ENCODE results near the gene MKLN1. TPM values are rescaled to one million over a fixed set of nuclear protein-coding genes. Genes with fewer than 3 reads are reported as not detected.

The MKLN1 gene
- total and polyA plus RNA-seq, 7 donors: 6.6 to 68.1 (median 48.2) TPM

DNA sequence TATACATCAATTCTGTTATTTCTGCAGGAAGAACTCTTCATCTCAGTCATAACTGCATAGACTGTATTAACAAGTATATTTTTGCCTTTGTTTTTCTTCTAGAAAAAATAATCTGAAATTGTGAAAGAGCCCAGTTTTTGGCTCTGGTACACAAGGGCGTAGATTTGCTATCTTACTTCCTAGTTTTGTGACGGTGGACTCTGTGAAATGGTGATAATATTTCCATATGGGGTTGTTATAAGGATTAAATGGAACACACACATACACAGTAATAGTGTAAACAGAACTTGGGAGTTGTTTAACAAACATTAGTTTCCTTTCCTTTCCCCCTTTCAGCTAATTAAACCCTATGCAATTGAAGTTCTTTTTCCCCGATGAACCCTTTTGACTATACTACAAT is 108.7 kb downstream of the MKLN1 start:
- no peak for DNase-seq
- no peak overlapping the region for H3K4me3 ChIP-seq
- WGBS, 2 donors: 60 to 73% methylated on average over 3 of the region's 3 CpGs
- H3K27me3 ChIP-seq: no peaks in the 10 kb centered on the region
- H3K36me3 ChIP-seq: peaks cover 0 to 36% (median 3%) of the 10 kb centered on the region in 4 donors
- intact Hi-C loops (cut with DNase I): no loop called here
- TF ChIP-seq POLR2AphosphoS5 (IDR thresholded peaks at IDR 0.05) (no peak), POLR2A (IDR thresholded peaks at IDR 0.05) (no peak), CTCF (IDR thresholded peaks at IDR 0.05) (no peak), EP300 (IDR thresholded peaks at IDR 0.05) (no peak)
- peaks cover 0 to 5% (median 0%) of the 10 kb centered on the region in 4 donors for H3K4me1 ChIP-seq
- no peak overlapping the region for H3K27ac ChIP-seq
- no peaks in the 10 kb centered on the region for H3K9me3 ChIP-seq

DNA sequence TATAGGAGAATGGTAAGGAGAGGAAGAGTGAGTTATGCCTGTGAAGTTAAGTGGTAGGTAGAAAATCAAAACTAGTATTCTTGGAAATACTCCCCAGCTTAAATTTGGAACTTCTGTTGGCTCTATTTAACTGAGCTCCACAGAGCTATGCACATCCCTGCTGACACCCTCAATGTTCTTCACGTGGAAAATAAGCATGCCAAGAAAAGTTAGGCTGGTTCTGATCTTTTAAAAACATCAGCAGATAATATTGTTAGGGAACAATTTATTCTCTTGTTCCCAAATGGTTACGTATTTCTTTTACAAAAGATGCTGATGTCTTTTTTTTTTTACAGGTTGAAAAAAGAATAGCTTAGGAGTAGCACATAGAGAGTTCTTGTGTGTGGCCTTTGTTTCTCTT is 111.3 kb downstream of the MKLN1 start:
- H3K9me3 ChIP-seq: no peaks in the 10 kb centered on the region
- H3K4me1 ChIP-seq: no peaks in the 10 kb centered on the region
- 95 to 97% methylated on average over 2 of the region's 2 CpGs for WGBS, 2 donors
- intact Hi-C loops (cut with DNase I): no loop called here
- DNase-seq: no peak
- H3K27ac ChIP-seq: no peak overlapping the region
- H3K27me3 ChIP-seq: no peaks in the 10 kb centered on the region
- TF ChIP-seq POLR2A (IDR thresholded peaks at IDR 0.05): no peak
- TF ChIP-seq POLR2AphosphoS5 (IDR thresholded peaks at IDR 0.05): no peak
- no peak for TF ChIP-seq EP300 (IDR thresholded peaks at IDR 0.05)
- no peak for TF ChIP-seq CTCF (IDR thresholded peaks at IDR 0.05)
- H3K36me3 ChIP-seq: peaks cover 0 to 47% (median 3%) of the 10 kb centered on the region in 4 donors
- H3K4me3 ChIP-seq: no peak overlapping the region

GRCh38 chr7:131443496-131443895 is 115.8 kb downstream of the MKLN1 start:
- H3K4me3 ChIP-seq: no peak overlapping the region
- H3K4me1 ChIP-seq: no peaks in the 10 kb centered on the region
- no peaks in the 10 kb centered on the region for H3K27me3 ChIP-seq
- intact Hi-C loops (cut with DNase I): no loop called here
- peaks cover 0 to 57% (median 3%) of the 10 kb centered on the region in 4 donors for H3K36me3 ChIP-seq
- WGBS, 2 donors: 98 to 99% methylated on average over 5 of the region's 5 CpGs
- H3K9me3 ChIP-seq: no peaks in the 10 kb centered on the region
- TF ChIP-seq POLR2A (IDR thresholded peaks at IDR 0.05) (no peak), POLR2AphosphoS5 (IDR thresholded peaks at IDR 0.05) (no peak), CTCF (IDR thresholded peaks at IDR 0.05) (no peak), EP300 (IDR thresholded peaks at IDR 0.05) (no peak)
- no peak overlapping the region for H3K27ac ChIP-seq
- DNase-seq: no peak

- no peaks in the 10 kb centered on the region for H3K27me3 ChIP-seq
- no peak for TF ChIP-seq EP300 (IDR thresholded peaks at IDR 0.05)
- no peak for TF ChIP-seq CTCF (IDR thresholded peaks at IDR 0.05)
- no peak for TF ChIP-seq POLR2AphosphoS5 (IDR thresholded peaks at IDR 0.05)
- no peak for TF ChIP-seq POLR2A (IDR thresholded peaks at IDR 0.05)
- DNase-seq: no peak
- intact Hi-C loops (cut with DNase I): no loop called here
- WGBS, 2 donors: 90 to 95% methylated on average over 1 of the region's 1 CpG
- H3K27ac ChIP-seq: no peak overlapping the region
- no peak overlapping the region for H3K4me3 ChIP-seq
- H3K4me1 ChIP-seq: no peaks in the 10 kb centered on the region
- H3K9me3 ChIP-seq: no peaks in the 10 kb centered on the region
- H3K36me3 ChIP-seq: peaks cover 0 to 52% (median 3%) of the 10 kb centered on the region in 4 donors
Observed at GRCh38 chr7:131444683-131445082, 117.0 kb downstream of the MKLN1 start.

GRCh38 chr7:131449373-131449902 is 121.8 kb downstream of the MKLN1 start:
- Histone ChIP-seq H3K9me3 (no peaks in the 10 kb centered on the region), H3K4me3 (no peak overlapping the region), H3K4me1 (no peaks in the 10 kb centered on the region), H3K36me3 (peaks cover 0 to 36% (median 3%) of the 10 kb centered on the region in 4 donors), H3K27ac (no peak overlapping the region), H3K27me3 (no peaks in the 10 kb centered on the region)
- DNase-seq: no peak
- 96 to 97% methylated on average over 2 of the region's 2 CpGs for WGBS, 2 donors
- no peak for TF ChIP-seq POLR2A (IDR thresholded peaks at IDR 0.05)
- TF ChIP-seq POLR2AphosphoS5 (IDR thresholded peaks at IDR 0.05): no peak
- no peak for TF ChIP-seq CTCF (IDR thresholded peaks at IDR 0.05)
- TF ChIP-seq EP300 (IDR thresholded peaks at IDR 0.05): no peak
- intact Hi-C loops (cut with DNase I): no loop called here
